ENCODE data around the gene NUP62. TPM values are rescaled to one million over a fixed set of nuclear protein-coding genes. Genes with fewer than 3 reads are reported as not detected.

Gene NUP62
- total and polyA plus RNA-seq, 2 of the 4 experiments (the other 2 are of a cell fraction) = 21.3 to 29.7 TPM

GRCh38 chr19:49857838-49858087 lies 71.5 kb downstream of the NUP62 start:
- in situ Hi-C loops (cut with MboI; ENCODE audit: low sequenced_read_pairs) (loop anchor here (10.0 kb wide), 1 partner anchor 173 kb away; the partner anchor contains the start of gene ADM5), intact Hi-C loops (cut with micrococcal nuclease) (no loop called here), dilution Hi-C loops (cut with HindIII; ENCODE audit: low sequenced_read_pairs, unreplicated experiment) (no loop called here)
- Histone ChIP-seq H2AK5ac (ENCODE audit: low read depth, low read length) (no peak overlapping the region), H3K4ac (ENCODE audit: low read depth, low read length) (no peak overlapping the region), H4K91ac (ENCODE audit: insufficient read depth, low read depth, low read length) (no peak overlapping the region), H2BK20ac (ENCODE audit: low read depth, low read length) (no peak overlapping the region), H3K36me3 (ENCODE audit: control insufficient read depth, insufficient read depth, low read length) (peaks cover 77% of the 10 kb centered on the region), H3K27me3 (ENCODE audit: control insufficient read depth, insufficient read depth, low read length) (no peaks in the 10 kb centered on the region), H2AFZ (replicated peaks; ENCODE audit: low read length, poor library complexity) (no peak overlapping the region), H3K18ac (ENCODE audit: low read depth, low read length) (no peak overlapping the region), H3K56ac (ENCODE audit: extremely low read depth, insufficient read depth, low read length) (no peak overlapping the region), H2AK9ac (replicated peaks; ENCODE audit: low read depth, low read length, poor library complexity) (no peak overlapping the region), H3K4me2 (ENCODE audit: low read depth, low read length) (no peak overlapping the region), H3K9me1 (ENCODE audit: insufficient read depth, low read length) (peaks cover 8% of the 10 kb centered on the region), H2BK15ac (ENCODE audit: low read depth, low read length) (no peak overlapping the region), H3K4me3 (ENCODE audit: insufficient read depth, low read depth, low read length) (no peak overlapping the region), H3K23ac (ENCODE audit: low read depth, low read length) (no peak overlapping the region), H3K14ac (replicated peaks; ENCODE audit: low read depth, low read length) (no peak overlapping the region), H3K27ac (ENCODE audit: insufficient read depth, low read length) (no peak overlapping the region), H2BK120ac (ENCODE audit: low read depth, low read length) (no peak overlapping the region), H3K79me1 (ENCODE audit: low read depth in 1 of 2, low read length in 2 of 2) (peaks cover 0 to 74% of the 10 kb centered on the region in 2 experiments), H2BK5ac (ENCODE audit: low read depth, low read length, poor library complexity, severe bottlenecking) (no peak overlapping the region), H4K5ac (ENCODE audit: low read depth, low read length) (no peak overlapping the region), H4K20me1 (ENCODE audit: insufficient read depth, low read length) (peaks cover 67% of the 10 kb centered on the region), H3K4me1 (ENCODE audit: control insufficient read depth, insufficient read depth, low read length) (peaks cover 13% of the 10 kb centered on the region), H3K9ac (ENCODE audit: low read depth, low read length) (no peak overlapping the region), H4K8ac (ENCODE audit: low read depth in 2 of 2, low read length in 2 of 2) (no peak overlapping the region), H3K9me3 (ENCODE audit: control insufficient read depth, insufficient read depth, low read length) (no peaks in the 10 kb centered on the region)
- DNase-seq (no peak), ATAC-seq (ENCODE audit: low read depth) (no peak)
- no peak for TF ChIP-seq MAZ (IDR thresholded peaks at IDR 0.05; ENCODE audit: borderline replicate concordance, low read depth, low read length)
- TF ChIP-seq BHLHE40 (IDR thresholded peaks at IDR 0.05; ENCODE audit: low read depth, low read length) = no peak
- no peak for TF ChIP-seq CTCF (conservative IDR thresholded peaks at IDR 0.05; ENCODE audit: low read depth, low read length)
- no peak for TF ChIP-seq FOS (IDR thresholded peaks at IDR 0.05; ENCODE audit: low read depth, low read length)
- no peak for TF ChIP-seq RCOR1 (IDR thresholded peaks at IDR 0.05; ENCODE audit: insufficient replicate concordance, low read length)
- TF ChIP-seq MAFK (IDR thresholded peaks at IDR 0.05; ENCODE audit: low read depth, low read length) = no peak
- no peak for TF ChIP-seq NFE2L2 (IDR thresholded peaks at IDR 0.05; ENCODE audit: low read depth, low read length)
- TF ChIP-seq MXI1 (IDR thresholded peaks at IDR 0.05; ENCODE audit: borderline replicate concordance, low read depth, low read length) = no peak
- TF ChIP-seq RAD21 (IDR thresholded peaks at IDR 0.05; ENCODE audit: low read length) = no peak
- TF ChIP-seq USF2 (IDR thresholded peaks at IDR 0.05; ENCODE audit: low read depth, low read length) = no peak
- TF ChIP-seq CHD1 (IDR thresholded peaks at IDR 0.05; ENCODE audit: low read depth, low read length) = no peak
- TF ChIP-seq RFX5 (IDR thresholded peaks at IDR 0.05; ENCODE audit: low read depth, low read length) = no peak
- TF ChIP-seq CEBPB (IDR thresholded peaks at IDR 0.05; ENCODE audit: low read depth, low read length) = no peak
- no peak for TF ChIP-seq SMC3 (IDR thresholded peaks at IDR 0.05; ENCODE audit: low read depth, low read length)
- no peak for TF ChIP-seq POLR2A (IDR thresholded peaks at IDR 0.05; ENCODE audit: low read depth, low read length)
- no peak for TF ChIP-seq ELK1 (IDR thresholded peaks at IDR 0.05; ENCODE audit: borderline replicate concordance, low read depth, low read length)
- ChIA-PET POLR2A (ENCODE audit: unreplicated experiment) (no interaction called here), CTCF (no interaction called here)
- no CpG with 5 or more reads among the region's 5 CpGs for WGBS, 2 experiments (ENCODE audit: extremely low coverage in 2 of 2, insufficient read length in 1 of 2)
- BruUV-seq (replicated peaks) = no TSS peak
